GM12878 (cell line): ENCODE data around the gene XPO5. TPM values are rescaled to one million over a fixed set of nuclear protein-coding genes. Genes with fewer than 3 reads are reported as not detected.

ENCODE experiments used
- BACH1 ChIP-seq: fragments of 450-650 bp; IDR thresholded peaks from 2 replicates; pipeline ENCODE4 v1.6.1; 2017; ENCODE audit warnings: mild to moderate bottlenecking, borderline replicate concordance
- CEBPB ChIP-seq, 2 experiments: fragments of 150-350 bp in 1 of 2; IDR thresholded peaks; 2 replicates each; pipeline ENCODE4 v1.6.1; 2012 to 2014; ENCODE audit warnings: low read depth in 2 of 2, low read length in 2 of 2, borderline replicate concordance in 1 of 2, inconsistent platforms in 1 of 2
- CREM ChIP-seq: IDR thresholded peaks from 2 replicates; pipeline ENCODE4 v1.6.1; 2014; ENCODE audit warnings: antibody characterized with exemption, low read depth
- FOXM1 ChIP-seq: IDR thresholded peaks from 2 replicates; pipeline ENCODE4 v1.6.1; 2012; ENCODE audit warnings: low read depth, mild to moderate bottlenecking, inconsistent platforms, low read length, moderate library complexity
- IKZF2 ChIP-seq, 2 experiments: fragments of 450-650 bp; IDR thresholded peaks; 2 replicates each; pipeline ENCODE4 v1.6.1; 2017; ENCODE audit warnings: mild to moderate bottlenecking in 2 of 2, moderate library complexity in 2 of 2
- KDM1A ChIP-seq: fragments of 200-600 bp; sonication (generic); IDR thresholded peaks from 2 replicates; pipeline ENCODE4 v1.6.1; 2016; ENCODE audit warnings: borderline replicate concordance
- MXI1 ChIP-seq: fragments of 150-350 bp; IDR thresholded peaks from 2 replicates; pipeline ENCODE4 v1.6.1; 2011; ENCODE audit warnings: low read depth, mild to moderate bottlenecking, inconsistent platforms, low read length, improper control_type of control experiment
- NKRF ChIP-seq: fragments of 450-650 bp; conservative IDR thresholded peaks from 2 replicates; pipeline ENCODE4 v1.6.1; 2017; ENCODE audit warnings: mild to moderate bottlenecking, moderate library complexity
- NR2C1 ChIP-seq: fragments of 450-650 bp; IDR thresholded peaks from 2 replicates; pipeline ENCODE4 v1.6.1; 2017; ENCODE audit warnings: antibody characterized with exemption, mild to moderate bottlenecking, moderate library complexity
- NRF1 ChIP-seq: conservative IDR thresholded peaks from 2 replicates; pipeline ENCODE4 v1.6.1; 2011; ENCODE audit warnings: mild to moderate bottlenecking, low read depth, low read length, improper control_type of control experiment
- SIX5 ChIP-seq: IDR thresholded peaks from 2 replicates; pipeline ENCODE4 v1.6.1; 2011; ENCODE audit warnings: mild to moderate bottlenecking, low read depth, low read length, moderate library complexity; ENCODE audit not compliant: severe bottlenecking
- SREBF1 ChIP-seq: IDR thresholded peaks from 2 replicates; pipeline ENCODE4 v1.6.1; 2012; ENCODE audit warnings: mild to moderate bottlenecking, low read length
- SUPT20H ChIP-seq: IDR thresholded peaks from 2 replicates; pipeline ENCODE4 v1.6.1; 2011; ENCODE audit warnings: low read depth, mild to moderate bottlenecking, low read length, moderate library complexity, borderline replicate concordance; ENCODE audit not compliant: control insufficient read depth
- TAF1 ChIP-seq: IDR thresholded peaks from 2 replicates; pipeline ENCODE4 v1.6.1; 2011; ENCODE audit warnings: mild to moderate bottlenecking, low read depth, low read length, borderline replicate concordance
- TCF12 ChIP-seq: IDR thresholded peaks from 2 replicates; pipeline ENCODE4 v1.6.1; 2011; ENCODE audit warnings: low read depth, mild to moderate bottlenecking, low read length
- ZNF207 ChIP-seq: fragments of 450-650 bp; IDR thresholded peaks from 2 replicates; pipeline ENCODE4 v1.6.1; 2014; ENCODE audit warnings: antibody characterized with exemption, mild to moderate bottlenecking, borderline replicate concordance
- ZNF622 ChIP-seq: fragments of 450-650 bp; IDR thresholded peaks from 2 replicates; pipeline ENCODE4 v1.6.1; 2017; ENCODE audit warnings: mild to moderate bottlenecking, inconsistent platforms
- polyA plus RNA-seq, 11 experiments: library from polyadenylated mRNA; depleted of rRNA in 4 of 11; unstranded in 6 of 11; stranded (reverse) in 5 of 11; fragments of >200 nt; fragmentation: Nextera tagmentation in 4 of 11; fragmentation: Illumina TruSeq in 1 of 11; extraction: Ambion mirVana in 4 of 11; extraction: Trizol in 1 of 11; gene quantifications; 1 replicate in 1 of 11; 2 replicates in 10 of 11; pipeline versions ENCODE4 v1.2.1 to v1.2.3, GENCODE V29; 2011 to 2016; ENCODE audit warnings: inconsistent platforms in 2 of 11, missing spikeins in 2 of 11, low read depth in 1 of 11
- total RNA-seq, 4 experiments: library from RNA; depleted of rRNA in 3 of 4; stranded (reverse); fragments of >200 nt in 3 of 4; fragmentation: Illumina TruSeq in 1 of 4; extraction: Trizol in 1 of 4; gene quantifications; 2 replicates each; pipeline versions ENCODE4 v1.2.1 to v1.2.3, GENCODE V29; 2013 to 2021
- TF ChIP-seq, protein P1 (sequence below): fragments of 450-650 bp; IDR thresholded peaks from 2 replicates; pipeline ENCODE4 v1.6.1; 2017; ENCODE audit warnings: borderline replicate concordance
- TF ChIP-seq, protein P2 (sequence below): fragments of 450-650 bp; IDR thresholded peaks from 2 replicates; pipeline ENCODE4 v1.6.1; 2018; ENCODE audit warnings: mild to moderate bottlenecking, low read depth, moderate library complexity; ENCODE audit not compliant: partially characterized antibody
- TF ChIP-seq, protein P3 (sequence below): fragments of 450-650 bp; IDR thresholded peaks from 2 replicates; pipeline ENCODE4 v1.6.1; 2018; ENCODE audit warnings: borderline replicate concordance, mild to moderate bottlenecking; ENCODE audit not compliant: partially characterized antibody

XPO5 gene
- total and polyA plus RNA-seq, 10 of the 15 experiments (the other 5 are each of a cell fraction or from before 2014, with no cell fraction given): 11.3 to 76.0 (median 41.6) TPM

DNA sequence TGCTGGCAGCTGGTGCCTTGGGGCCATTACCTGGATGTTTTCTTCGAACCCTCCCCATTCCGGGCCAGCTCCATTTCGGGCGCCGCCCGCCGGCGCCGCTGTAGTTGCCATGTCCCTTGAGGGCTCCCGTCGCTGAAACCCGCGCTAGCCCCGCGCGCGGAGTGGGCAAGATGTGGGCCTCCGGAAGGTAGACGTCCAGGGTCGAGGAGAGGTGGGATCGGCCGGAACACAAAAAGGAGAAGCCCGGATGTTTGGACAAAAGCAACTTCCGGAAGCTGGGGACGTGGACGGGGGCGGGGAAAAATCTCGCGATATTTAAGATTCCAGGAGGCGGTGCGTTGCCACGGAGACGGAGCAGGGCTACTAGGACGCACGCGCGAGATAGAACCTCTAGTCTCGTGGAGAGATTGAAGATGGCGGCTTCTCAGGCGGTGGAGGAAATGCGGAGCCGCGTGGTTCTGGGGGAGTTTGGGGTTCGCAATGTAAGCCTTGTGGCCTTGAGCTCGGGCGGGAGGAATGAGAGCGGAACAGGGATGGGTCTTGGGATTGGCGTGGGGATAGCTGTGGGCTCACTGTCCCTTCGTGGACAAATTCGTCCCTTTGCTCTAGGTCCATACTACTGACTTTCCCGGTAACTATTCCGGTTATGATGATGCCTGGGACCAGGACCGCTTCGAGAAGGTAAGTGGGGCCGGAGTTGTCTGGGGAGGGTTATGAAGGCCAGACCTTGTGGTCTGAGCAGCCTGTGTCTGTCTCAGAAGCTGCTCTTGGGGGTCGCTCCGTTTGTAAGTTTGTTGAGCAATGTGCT, 58.9 kb downstream of the XPO5 start, which contains the start of the genes POLR1C and YIPF3 (continued):
- no peak for TF ChIP-seq NR2C1
- peak; percentile 91 for TF ChIP-seq ZNF207
- peak; percentile 99 for TF ChIP-seq MXI1
- no peak for TF ChIP-seq KDM1A
- peak; percentile 18 for TF ChIP-seq BACH1
- TF ChIP-seq FOXM1: 0 out of 2 replicates have a peak, but pooled peaks have one; percentile 14
- TF ChIP-seq, protein P1, sequence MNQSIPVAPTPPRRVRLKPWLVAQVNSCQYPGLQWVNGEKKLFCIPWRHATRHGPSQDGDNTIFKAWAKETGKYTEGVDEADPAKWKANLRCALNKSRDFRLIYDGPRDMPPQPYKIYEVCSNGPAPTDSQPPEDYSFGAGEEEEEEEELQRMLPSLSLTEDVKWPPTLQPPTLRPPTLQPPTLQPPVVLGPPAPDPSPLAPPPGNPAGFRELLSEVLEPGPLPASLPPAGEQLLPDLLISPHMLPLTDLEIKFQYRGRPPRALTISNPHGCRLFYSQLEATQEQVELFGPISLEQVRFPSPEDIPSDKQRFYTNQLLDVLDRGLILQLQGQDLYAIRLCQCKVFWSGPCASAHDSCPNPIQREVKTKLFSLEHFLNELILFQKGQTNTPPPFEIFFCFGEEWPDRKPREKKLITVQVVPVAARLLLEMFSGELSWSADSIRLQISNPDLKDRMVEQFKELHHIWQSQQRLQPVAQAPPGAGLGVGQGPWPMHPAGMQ: peak; percentile 87
- TF ChIP-seq SREBF1: no peak
- TF ChIP-seq CREM: 0 out of 2 replicates have a peak, but pooled peaks have one; percentile 41
- TF ChIP-seq NRF1: peak; percentile 52
- TF ChIP-seq, protein P2, sequence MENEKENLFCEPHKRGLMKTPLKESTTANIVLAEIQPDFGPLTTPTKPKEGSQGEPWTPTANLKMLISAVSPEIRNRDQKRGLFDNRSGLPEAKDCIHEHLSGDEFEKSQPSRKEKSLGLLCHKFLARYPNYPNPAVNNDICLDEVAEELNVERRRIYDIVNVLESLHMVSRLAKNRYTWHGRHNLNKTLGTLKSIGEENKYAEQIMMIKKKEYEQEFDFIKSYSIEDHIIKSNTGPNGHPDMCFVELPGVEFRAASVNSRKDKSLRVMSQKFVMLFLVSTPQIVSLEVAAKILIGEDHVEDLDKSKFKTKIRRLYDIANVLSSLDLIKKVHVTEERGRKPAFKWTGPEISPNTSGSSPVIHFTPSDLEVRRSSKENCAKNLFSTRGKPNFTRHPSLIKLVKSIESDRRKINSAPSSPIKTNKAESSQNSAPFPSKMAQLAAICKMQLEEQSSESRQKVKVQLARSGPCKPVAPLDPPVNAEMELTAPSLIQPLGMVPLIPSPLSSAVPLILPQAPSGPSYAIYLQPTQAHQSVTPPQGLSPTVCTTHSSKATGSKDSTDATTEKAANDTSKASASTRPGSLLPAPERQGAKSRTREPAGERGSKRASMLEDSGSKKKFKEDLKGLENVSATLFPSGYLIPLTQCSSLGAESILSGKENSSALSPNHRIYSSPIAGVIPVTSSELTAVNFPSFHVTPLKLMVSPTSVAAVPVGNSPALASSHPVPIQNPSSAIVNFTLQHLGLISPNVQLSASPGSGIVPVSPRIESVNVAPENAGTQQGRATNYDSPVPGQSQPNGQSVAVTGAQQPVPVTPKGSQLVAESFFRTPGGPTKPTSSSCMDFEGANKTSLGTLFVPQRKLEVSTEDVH: peak; percentile 78
- TF ChIP-seq, protein P3, sequence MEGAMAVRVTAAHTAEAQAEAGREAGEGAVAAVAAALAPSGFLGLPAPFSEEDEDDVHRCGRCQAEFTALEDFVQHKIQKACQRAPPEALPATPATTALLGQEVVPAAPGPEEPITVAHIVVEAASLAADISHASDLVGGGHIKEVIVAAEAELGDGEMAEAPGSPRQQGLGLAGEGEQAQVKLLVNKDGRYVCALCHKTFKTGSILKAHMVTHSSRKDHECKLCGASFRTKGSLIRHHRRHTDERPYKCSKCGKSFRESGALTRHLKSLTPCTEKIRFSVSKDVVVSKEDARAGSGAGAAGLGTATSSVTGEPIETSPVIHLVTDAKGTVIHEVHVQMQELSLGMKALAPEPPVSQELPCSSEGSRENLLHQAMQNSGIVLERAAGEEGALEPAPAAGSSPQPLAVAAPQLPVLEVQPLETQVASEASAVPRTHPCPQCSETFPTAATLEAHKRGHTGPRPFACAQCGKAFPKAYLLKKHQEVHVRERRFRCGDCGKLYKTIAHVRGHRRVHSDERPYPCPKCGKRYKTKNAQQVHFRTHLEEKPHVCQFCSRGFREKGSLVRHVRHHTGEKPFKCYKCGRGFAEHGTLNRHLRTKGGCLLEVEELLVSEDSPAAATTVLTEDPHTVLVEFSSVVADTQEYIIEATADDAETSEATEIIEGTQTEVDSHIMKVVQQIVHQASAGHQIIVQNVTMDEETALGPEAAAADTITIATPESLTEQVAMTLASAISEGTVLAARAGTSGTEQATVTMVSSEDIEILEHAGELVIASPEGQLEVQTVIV: peak; percentile 40
- TF ChIP-seq TCF12: peak; percentile 50; the same call in 1 of the 2 replicates
- no peak for TF ChIP-seq SUPT20H
- TF ChIP-seq IKZF2 (IDR thresholded peaks at IDR 0.05): no peak; a peak in 1 of 4 replicates
- peak; percentile 89 for TF ChIP-seq TAF1
- no peak for TF ChIP-seq CEBPB (IDR thresholded peaks at IDR 0.05; ENCODE audit: borderline replicate concordance in 1 of 2, low read depth in 2 of 2, low read length in 2 of 2)
- TF ChIP-seq NKRF: peak; percentile 78
- peak; percentile 49 for TF ChIP-seq SIX5
- no peak for TF ChIP-seq ZNF622
